K562 (cell line): Measurements from ENCODE around the gene HVCN1. TPM values are rescaled to one million over a fixed set of nuclear protein-coding genes. Genes with fewer than 3 reads are reported as not detected.

Experiments
- CBFA2T2 ChIP-seq: fragments of 450-650 bp; conservative IDR thresholded peaks from 2 replicates; pipeline ENCODE4 v1.6.1; 2017; ENCODE audit warnings: mild to moderate bottlenecking
- CTBP1 ChIP-seq: fragments of 450-650 bp; IDR thresholded peaks from 2 replicates; pipeline ENCODE4 v1.6.1; 2016; ENCODE audit warnings: borderline replicate concordance
- DEAF1 ChIP-seq: fragments of 450-650 bp; formaldehyde crosslinking; IDR thresholded peaks from 2 replicates; pipeline ENCODE4 v1.4.0; 2020; ENCODE audit warnings: mild to moderate bottlenecking, moderate library complexity
- DMBX1 ChIP-seq: fragments of 250-450 bp; sonication (Bioruptor Pico); IDR thresholded peaks from 2 replicates; pipeline ENCODE4 v1.8.0; 2022; ENCODE audit warnings: inconsistent platforms, mild to moderate bottlenecking, moderate library complexity, borderline replicate concordance
- E2F3 ChIP-seq: fragments of 250-450 bp; sonication (Bioruptor Pico); IDR thresholded peaks from 2 replicates; pipeline ENCODE4 v1.4.0; 2020; ENCODE audit warnings: mild to moderate bottlenecking
- EZH2 ChIP-seq: IDR thresholded peaks from 2 replicates; pipeline ENCODE4 v1.6.1; 2012; ENCODE audit warnings: low read depth, mild to moderate bottlenecking, inconsistent platforms, low read length, borderline replicate concordance
- KDM1A ChIP-seq, 2 experiments: fragments of 450-650 bp; IDR thresholded peaks; 2 replicates each; pipeline ENCODE4 v1.6.1; 2016; ENCODE audit warnings: mild to moderate bottlenecking in 2 of 2
- KLF13 ChIP-seq: fragments of 450-650 bp; IDR thresholded peaks from 2 replicates; pipeline ENCODE4 v1.6.1; 2016; ENCODE audit warnings: missing genetic modification characterization, low read depth, mild to moderate bottlenecking, missing compliant biosample characterization, moderate library complexity, borderline replicate concordance
- LEF1 ChIP-seq: fragments of 450-650 bp; IDR thresholded peaks from 2 replicates; pipeline ENCODE4 v1.6.1; 2016; ENCODE audit warnings: mild to moderate bottlenecking
- MECOM ChIP-seq: fragments of 250-450 bp; sonication (Bioruptor Pico); IDR thresholded peaks from 2 replicates; pipeline ENCODE4 v1.8.0; 2022; ENCODE audit warnings: inconsistent platforms
- MTA2 ChIP-seq: fragments of 450-650 bp; IDR thresholded peaks from 2 replicates; pipeline ENCODE4 v1.6.1; 2016; ENCODE audit warnings: low read depth
- MXI1 ChIP-seq: IDR thresholded peaks from 2 replicates; pipeline ENCODE4 v1.6.1; 2011; ENCODE audit warnings: low read depth, mild to moderate bottlenecking, improper control_type of control experiment, low read length
- NFXL1 ChIP-seq: fragments of 450-650 bp; formaldehyde crosslinking; IDR thresholded peaks from 2 replicates; pipeline ENCODE4 v1.4.0; 2021; ENCODE audit warnings: mild to moderate bottlenecking
- NONO ChIP-seq, 2 experiments: fragments of 200-400 bp in 1 of 2; fragments of 450-650 bp in 1 of 2; formaldehyde crosslinking in 1 of 2; IDR thresholded peaks; 2 replicates each; pipeline ENCODE4 v1.6.1; 2017; ENCODE audit warnings: low read depth in 2 of 2, mild to moderate bottlenecking in 2 of 2, moderate library complexity in 2 of 2, low read length in 1 of 2
- RBM14 ChIP-seq: fragments of 200-400 bp; formaldehyde crosslinking; IDR thresholded peaks from 2 replicates; pipeline ENCODE4 v1.6.1; 2018; ENCODE audit warnings: low read depth, mild to moderate bottlenecking, low read length, moderate library complexity, borderline replicate concordance; ENCODE audit not compliant: insufficient read depth
- RBM25 ChIP-seq: fragments of 200-400 bp; formaldehyde crosslinking; IDR thresholded peaks from 2 replicates; pipeline ENCODE4 v1.6.1; 2018; ENCODE audit warnings: low read length, low read depth, moderate library complexity; ENCODE audit not compliant: severe bottlenecking
- TOE1 ChIP-seq, 2 experiments: fragments of 450-650 bp in 1 of 2; sonication (generic) in 1 of 2; formaldehyde crosslinking in 1 of 2; IDR thresholded peaks; 2 replicates each; pipeline versions ENCODE4 v1.7.1 to v1.8.0; 2016 to 2022; ENCODE audit warnings: borderline replicate concordance in 2 of 2, mild to moderate bottlenecking in 2 of 2, antibody characterized with exemption in 1 of 2, inconsistent platforms in 1 of 2, low read depth in 1 of 2, missing genetic modification reagents in 1 of 2, moderate library complexity in 1 of 2
- ZBTB9 ChIP-seq: fragments of 450-650 bp; formaldehyde crosslinking; IDR thresholded peaks from 2 replicates; pipeline ENCODE4 v1.4.0; 2020; ENCODE audit warnings: mild to moderate bottlenecking, moderate library complexity
- ZNF121 ChIP-seq: sonication (generic); formaldehyde crosslinking; conservative IDR thresholded peaks from 2 replicates; pipeline ENCODE4 v1.8.0; 2022; ENCODE audit warnings: missing genetic modification reagents
- ZNF140 ChIP-seq: fragments of 250-450 bp; sonication (Bioruptor Pico); IDR thresholded peaks from 2 replicates; pipeline ENCODE4 v1.8.0; 2021; ENCODE audit warnings: moderate library complexity, mild to moderate bottlenecking, inconsistent platforms
- ZNF165 ChIP-seq: fragments of 250-450 bp; sonication (Bioruptor Pico); IDR thresholded peaks from 2 replicates; pipeline ENCODE4 v1.4.0; 2020; ENCODE audit warnings: borderline replicate concordance
- ZNF311 ChIP-seq: fragments of 250-450 bp; sonication (Bioruptor Pico); IDR thresholded peaks from 2 replicates; pipeline ENCODE4 v1.4.0; 2020; ENCODE audit warnings: mild to moderate bottlenecking, moderate library complexity
- ZNF41 ChIP-seq: fragments of 250-450 bp; sonication (Bioruptor Pico); conservative IDR thresholded peaks from 2 replicates; pipeline ENCODE4 v1.4.0; 2020; ENCODE audit warnings: mild to moderate bottlenecking
- polyA plus RNA-seq, 8 experiments: library from polyadenylated mRNA; depleted of rRNA in 4 of 8; stranded (reverse) in 5 of 8; unstranded in 3 of 8; fragments of >200 nt; fragmentation: Nextera tagmentation in 2 of 8; fragmentation: Illumina TruSeq in 1 of 8; extraction: Ambion mirVana in 2 of 8; extraction: Trizol in 1 of 8; gene quantifications; 2 replicates each; pipeline versions ENCODE4 v1.2.1 to v1.2.3, GENCODE V29; 2011 to 2014; ENCODE audit warnings: inconsistent platforms in 1 of 8, missing spikeins in 1 of 8
- total RNA-seq, 7 experiments: library from RNA; depleted of rRNA in 6 of 7; stranded (reverse); fragments of >200 nt in 6 of 7; fragmentation: Illumina TruSeq in 2 of 7; extraction: Trizol in 2 of 7; gene quantifications; 2 replicates each; pipeline versions ENCODE4 v1.2.1 to v1.2.3, GENCODE V29; 2011 to 2021; ENCODE audit warnings: low replicate concordance in 1 of 7
- TF ChIP-seq, protein P1 (sequence below): fragments of 200-800 bp; sonication (Bioruptor generic); IDR thresholded peaks from 2 replicates; pipeline ENCODE4 v1.6.1; 2017; ENCODE audit warnings: missing genetic modification characterization, missing compliant biosample characterization

Gene HVCN1
- total and polyA plus RNA-seq, 9 of the 15 experiments (the other 6 are each of a cell fraction or from before 2014, with no cell fraction given) = 0.21 to 1.4 (median 0.74) TPM

- TF ChIP-seq ZNF41 (CRISPR knock-in tag) (no peak), ZBTB9 (CRISPR knock-in tag) (peak; percentile 89; the same call in 1 of the 2 replicates), RBM25 (no peak), CBFA2T2 (peak; percentile 19; the same call in 1 of the 2 replicates), NFXL1 (no peak), KLF13 (tag) (0 out of 2 replicates have a peak, but pooled peaks have one; percentile 33), RBM14 (no peak), ZNF165 (CRISPR knock-in tag) (peak; percentile 50; the same call in 1 of the 2 replicates), ZNF311 (CRISPR knock-in tag) (no peak; the same call in 1 of the 2 replicates), MXI1 (no peak), EZH2 (no peak), NONO (IDR thresholded peaks at IDR 0.05; ENCODE audit: low read depth in 2 of 2, low read length in 1 of 2) (0 out of 4 replicates have a peak, but pooled peaks of 1 of the 2 experiments have one; percentile 42), TOE1 (IDR thresholded peaks at IDR 0.05; ENCODE audit: borderline replicate concordance) (peak; percentile 96), TOE1 (CRISPR knock-in tag; IDR thresholded peaks at IDR 0.05; ENCODE audit: borderline replicate concordance, low read depth) (no peak), MECOM (CRISPR knock-in tag) (no peak), LEF1 (peak; percentile 47; the same call in 1 of the 2 replicates), E2F3 (CRISPR knock-in tag) (peak; percentile 37; the same call in 1 of the 2 replicates), ZNF121 (CRISPR knock-in tag) (peak; percentile 98), ZNF140 (CRISPR knock-in tag) (no peak), MTA2 (no peak), KDM1A (IDR thresholded peaks at IDR 0.05) (peak in 1 of 2 experiments; percentile 51; a peak in 1 of 4 replicates), CTBP1 (peak; percentile 95), DMBX1 (CRISPR knock-in tag) (0 out of 2 replicates have a peak, but pooled peaks have one; percentile 23), DEAF1 (CRISPR knock-in tag) (peak; percentile 67)
- TF ChIP-seq, protein P1, sequence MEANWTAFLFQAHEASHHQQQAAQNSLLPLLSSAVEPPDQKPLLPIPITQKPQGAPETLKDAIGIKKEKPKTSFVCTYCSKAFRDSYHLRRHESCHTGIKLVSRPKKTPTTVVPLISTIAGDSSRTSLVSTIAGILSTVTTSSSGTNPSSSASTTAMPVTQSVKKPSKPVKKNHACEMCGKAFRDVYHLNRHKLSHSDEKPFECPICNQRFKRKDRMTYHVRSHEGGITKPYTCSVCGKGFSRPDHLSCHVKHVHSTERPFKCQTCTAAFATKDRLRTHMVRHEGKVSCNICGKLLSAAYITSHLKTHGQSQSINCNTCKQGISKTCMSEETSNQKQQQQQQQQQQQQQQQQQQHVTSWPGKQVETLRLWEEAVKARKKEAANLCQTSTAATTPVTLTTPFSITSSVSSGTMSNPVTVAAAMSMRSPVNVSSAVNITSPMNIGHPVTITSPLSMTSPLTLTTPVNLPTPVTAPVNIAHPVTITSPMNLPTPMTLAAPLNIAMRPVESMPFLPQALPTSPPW = peak; percentile 90
Measured at GRCh38 chr12:110698171-110698902, 9.4 kb upstream of the HVCN1 start (continued).
